ENCODE data around the gene DHX36. TPM values are rescaled to one million over a fixed set of nuclear protein-coding genes. Genes with fewer than 3 reads are reported as not detected.

The DHX36 gene
- total RNA-seq, 6 experiments from 2014 or later, result 17.6 to 39.1 (median 22.7) TPM

GRCh38 chr3:154242766-154243165, 81.5 kb downstream of the DHX36 start:
- no peak for ATAC-seq
- Histone ChIP-seq H3K36me3 (peaks cover 0 to 27% (median 15%) of the 10 kb centered on the region in 4 donors), H3K27ac (no peak overlapping the region), H3K27me3 (no peaks in the 10 kb centered on the region), H3K4me1 (no peaks in the 10 kb centered on the region), H3K4me3 (no peak overlapping the region), H3K9me3 (no peaks in the 10 kb centered on the region)
- TF ChIP-seq, protein P1, sequence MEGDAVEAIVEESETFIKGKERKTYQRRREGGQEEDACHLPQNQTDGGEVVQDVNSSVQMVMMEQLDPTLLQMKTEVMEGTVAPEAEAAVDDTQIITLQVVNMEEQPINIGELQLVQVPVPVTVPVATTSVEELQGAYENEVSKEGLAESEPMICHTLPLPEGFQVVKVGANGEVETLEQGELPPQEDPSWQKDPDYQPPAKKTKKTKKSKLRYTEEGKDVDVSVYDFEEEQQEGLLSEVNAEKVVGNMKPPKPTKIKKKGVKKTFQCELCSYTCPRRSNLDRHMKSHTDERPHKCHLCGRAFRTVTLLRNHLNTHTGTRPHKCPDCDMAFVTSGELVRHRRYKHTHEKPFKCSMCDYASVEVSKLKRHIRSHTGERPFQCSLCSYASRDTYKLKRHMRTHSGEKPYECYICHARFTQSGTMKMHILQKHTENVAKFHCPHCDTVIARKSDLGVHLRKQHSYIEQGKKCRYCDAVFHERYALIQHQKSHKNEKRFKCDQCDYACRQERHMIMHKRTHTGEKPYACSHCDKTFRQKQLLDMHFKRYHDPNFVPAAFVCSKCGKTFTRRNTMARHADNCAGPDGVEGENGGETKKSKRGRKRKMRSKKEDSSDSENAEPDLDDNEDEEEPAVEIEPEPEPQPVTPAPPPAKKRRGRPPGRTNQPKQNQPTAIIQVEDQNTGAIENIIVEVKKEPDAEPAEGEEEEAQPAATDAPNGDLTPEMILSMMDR (IDR thresholded peaks at IDR 0.05), result no peak
- no peak for TF ChIP-seq POLR2A (IDR thresholded peaks at IDR 0.05)
- intact Hi-C loops (cut with DNase I), result no loop called here
- no peak for DNase-seq
- WGBS (ENCODE audit: insufficient coverage, low coverage, low lambda C conversion rate, missing lambda C conversion rate), result 91% methylated on average over 3 of the region's 4 CpGs

GRCh38 chr3:154241496-154241895, 82.8 kb downstream of the DHX36 start:
- intact Hi-C loops (cut with DNase I), result no loop called here

GRCh38 chr3:154240235-154240634, 84.1 kb downstream of the DHX36 start:
- H3K4me3 ChIP-seq, result no peak overlapping the region
- peaks cover 0 to 27% (median 16%) of the 10 kb centered on the region in 4 donors for H3K36me3 ChIP-seq
- no peaks in the 10 kb centered on the region for H3K4me1 ChIP-seq
- ATAC-seq, result no peak
- no peaks in the 10 kb centered on the region for H3K27me3 ChIP-seq
- no peak for TF ChIP-seq POLR2A (IDR thresholded peaks at IDR 0.05)
- TF ChIP-seq, protein P1 (IDR thresholded peaks at IDR 0.05), result no peak
- DNase-seq, result no peak
- 88% methylated on average over 6 of the region's 6 CpGs for WGBS (ENCODE audit: insufficient coverage, low coverage, low lambda C conversion rate, missing lambda C conversion rate)
- intact Hi-C loops (cut with DNase I), result no loop called here
- no peaks in the 10 kb centered on the region for H3K9me3 ChIP-seq
- no peak overlapping the region for H3K27ac ChIP-seq

More at GRCh38 chr3:154241496-154241895, 82.8 kb downstream of the DHX36 start:
- no peak for TF ChIP-seq POLR2A (IDR thresholded peaks at IDR 0.05)
- TF ChIP-seq, protein P1 (IDR thresholded peaks at IDR 0.05), result no peak
- DNase-seq, result no peak
- Histone ChIP-seq H3K4me3 (no peak overlapping the region), H3K4me1 (no peaks in the 10 kb centered on the region), H3K27ac (no peak overlapping the region), H3K36me3 (peaks cover 0 to 27% (median 15%) of the 10 kb centered on the region in 4 donors), H3K27me3 (no peaks in the 10 kb centered on the region), H3K9me3 (no peaks in the 10 kb centered on the region)
- 81% methylated on average over 5 of the region's 5 CpGs for WGBS (ENCODE audit: insufficient coverage, low coverage, low lambda C conversion rate, missing lambda C conversion rate)
- no peak for ATAC-seq

DNA sequence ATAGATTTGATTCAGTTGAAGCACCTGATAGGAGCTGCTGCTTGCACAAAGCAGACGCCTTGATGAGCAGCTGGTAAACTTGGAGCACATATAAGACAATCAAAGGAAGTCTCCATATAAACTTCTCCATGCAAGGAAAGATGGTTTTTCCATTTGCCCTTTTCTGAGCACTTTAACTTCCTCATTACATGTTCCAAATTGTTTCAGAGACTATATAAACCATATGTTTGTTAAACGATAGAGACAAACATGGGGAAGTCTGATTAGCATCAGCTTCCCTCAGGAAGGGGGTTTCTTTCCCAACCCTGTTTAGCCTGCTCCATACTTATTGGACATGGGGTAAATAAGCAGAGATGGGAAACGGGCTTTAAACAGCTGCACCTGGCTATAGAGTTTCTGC, 88.0 kb downstream of the DHX36 start:
- H3K36me3 ChIP-seq, result peaks cover 0 to 16% (median 11%) of the 10 kb centered on the region in 4 donors
- H3K4me1 ChIP-seq, result no peaks in the 10 kb centered on the region
- no peak for TF ChIP-seq POLR2A (IDR thresholded peaks at IDR 0.05)
- TF ChIP-seq, protein P1 (IDR thresholded peaks at IDR 0.05), result no peak
- no peaks in the 10 kb centered on the region for H3K9me3 ChIP-seq
- no peak overlapping the region for H3K27ac ChIP-seq
- ATAC-seq (no peak), DNase-seq (no peak)
- intact Hi-C loops (cut with DNase I), result no loop called here
- H3K4me3 ChIP-seq, result no peak overlapping the region
- H3K27me3 ChIP-seq, result no peaks in the 10 kb centered on the region
- WGBS (ENCODE audit: insufficient coverage, low coverage, low lambda C conversion rate, missing lambda C conversion rate), result 72% methylated on average over 3 of the region's 3 CpGs

GRCh38 chr3:154235330-154235729, 89.0 kb downstream of the DHX36 start:
- 100% methylated on average over 1 of the region's 1 CpG for WGBS (ENCODE audit: insufficient coverage, low coverage, low lambda C conversion rate, missing lambda C conversion rate)
- no peak overlapping the region for H3K4me3 ChIP-seq
- ATAC-seq, result no peak
- no peaks in the 10 kb centered on the region for H3K9me3 ChIP-seq
- no peaks in the 10 kb centered on the region for H3K27me3 ChIP-seq
- peaks cover 0 to 6% (median 5%) of the 10 kb centered on the region in 4 donors for H3K36me3 ChIP-seq
- no peak for TF ChIP-seq POLR2A (IDR thresholded peaks at IDR 0.05)
- TF ChIP-seq, protein P1 (IDR thresholded peaks at IDR 0.05), result no peak
- DNase-seq, result no peak
- intact Hi-C loops (cut with DNase I), result no loop called here
- H3K4me1 ChIP-seq, result no peaks in the 10 kb centered on the region
- no peak overlapping the region for H3K27ac ChIP-seq
